ENCODE measurements around the gene PLEK. TPM values are rescaled to one million over a fixed set of nuclear protein-coding genes. Genes with fewer than 3 reads are reported as not detected.

The PLEK gene
- total and polyA plus RNA-seq, 4 donors = 2.6 to 40.6 (median 4.6) TPM

- DNase-seq (ENCODE audit: low spot score) = peak; percentile 58
- H3K9ac ChIP-seq (ENCODE audit: low read depth in 1 of 2, low read length in 2 of 2) = no peak overlapping the region
Observed at GRCh38 chr2:68317971-68318913, 46.8 kb upstream of the PLEK start.

DNA sequence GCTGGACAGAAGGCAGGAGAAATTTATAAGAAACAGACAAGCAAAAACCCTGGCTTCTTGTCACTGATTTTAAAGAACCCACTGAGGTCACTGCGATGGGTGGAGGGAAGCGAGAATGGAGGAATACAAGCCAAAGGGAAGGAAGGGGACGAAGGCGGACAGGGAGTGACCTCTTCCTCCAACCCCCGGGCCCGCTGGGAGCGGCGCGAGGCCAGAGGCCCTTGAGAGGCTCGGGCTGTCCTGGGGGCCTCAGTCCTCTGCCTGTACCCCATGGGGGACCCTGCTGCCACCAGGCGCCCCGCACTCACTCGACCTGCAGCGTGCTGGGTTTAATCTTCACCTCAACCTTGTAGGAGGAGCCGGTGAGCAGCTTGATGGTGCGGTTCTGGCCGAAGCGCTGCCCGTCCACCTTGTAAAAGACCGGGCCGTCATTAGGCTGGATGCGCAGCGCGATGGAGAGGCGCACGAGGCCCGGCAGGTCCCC, 46.1 kb upstream of the PLEK start:
- TF ChIP-seq NR2F2 (IDR thresholded peaks at IDR 0.05) = no peak
- TF ChIP-seq, protein P1, sequence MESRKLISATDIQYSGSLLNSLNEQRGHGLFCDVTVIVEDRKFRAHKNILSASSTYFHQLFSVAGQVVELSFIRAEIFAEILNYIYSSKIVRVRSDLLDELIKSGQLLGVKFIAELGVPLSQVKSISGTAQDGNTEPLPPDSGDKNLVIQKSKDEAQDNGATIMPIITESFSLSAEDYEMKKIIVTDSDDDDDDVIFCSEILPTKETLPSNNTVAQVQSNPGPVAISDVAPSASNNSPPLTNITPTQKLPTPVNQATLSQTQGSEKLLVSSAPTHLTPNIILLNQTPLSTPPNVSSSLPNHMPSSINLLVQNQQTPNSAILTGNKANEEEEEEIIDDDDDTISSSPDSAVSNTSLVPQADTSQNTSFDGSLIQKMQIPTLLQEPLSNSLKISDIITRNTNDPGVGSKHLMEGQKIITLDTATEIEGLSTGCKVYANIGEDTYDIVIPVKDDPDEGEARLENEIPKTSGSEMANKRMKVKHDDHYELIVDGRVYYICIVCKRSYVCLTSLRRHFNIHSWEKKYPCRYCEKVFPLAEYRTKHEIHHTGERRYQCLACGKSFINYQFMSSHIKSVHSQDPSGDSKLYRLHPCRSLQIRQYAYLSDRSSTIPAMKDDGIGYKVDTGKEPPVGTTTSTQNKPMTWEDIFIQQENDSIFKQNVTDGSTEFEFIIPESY (IDR thresholded peaks at IDR 0.05) = no peak
- no peak for TF ChIP-seq SP1 (IDR thresholded peaks at IDR 0.05)
- TF ChIP-seq GABPA (IDR thresholded peaks at IDR 0.05 in 1 of 2, conservative IDR thresholded peaks at IDR 0.05 in 1 of 2) = no peak
- no peak for TF ChIP-seq REST (IDR thresholded peaks at IDR 0.05)
- TF ChIP-seq HNF4A (conservative IDR thresholded peaks at IDR 0.05) = no peak
- TF ChIP-seq ATF3 (IDR thresholded peaks at IDR 0.05) = no peak
- no peak for TF ChIP-seq FOXA2 (IDR thresholded peaks at IDR 0.05)
- no peak for TF ChIP-seq RAD21 (IDR thresholded peaks at IDR 0.05)
- TF ChIP-seq RXRA (IDR thresholded peaks at IDR 0.05) = no peak
- TF ChIP-seq HNF4G (IDR thresholded peaks at IDR 0.05) = no peak
- TF ChIP-seq MAX (IDR thresholded peaks at IDR 0.05) = no peak
- no peak for TF ChIP-seq YY1 (IDR thresholded peaks at IDR 0.05)
- TF ChIP-seq TAF1 (conservative IDR thresholded peaks at IDR 0.05) = no peak
- TF ChIP-seq EGR1 (IDR thresholded peaks at IDR 0.05; ENCODE audit: low read depth in 2 of 2) = no peak
- Histone ChIP-seq H3K9ac (ENCODE audit: low read depth in 1 of 2, low read length in 2 of 2) (peak overlapping the region in 1 of 2 donors; percentile 31), H3K27me3 (ENCODE audit: control insufficient read depth in 4 of 4, insufficient read depth in 4 of 4, low read length in 3 of 4) (peaks cover 0 to 3% (median 1%) of the 10 kb centered on the region in 4 donors), H3K4me3 (ENCODE audit: low read depth in 1 of 3, low read length in 3 of 3) (peak overlapping the region; percentile 47 to 74 (median 62)), H3K27ac (ENCODE audit: low read depth in 1 of 2, low read length in 2 of 2) (peak overlapping the region; percentile 89 to 90), H3K9me3 (ENCODE audit: control insufficient read depth in 4 of 4, low read length in 3 of 4) (no peaks in the 10 kb centered on the region), H3K36me3 (ENCODE audit: control insufficient read depth in 4 of 4, insufficient read depth in 3 of 4, low read depth in 1 of 4, low read length in 3 of 4) (no peaks in the 10 kb centered on the region), H3K4me1 (ENCODE audit: control insufficient read depth in 4 of 4, insufficient read depth in 4 of 4, low read length in 3 of 4) (peaks cover 7 to 17% (median 11%) of the 10 kb centered on the region in 4 donors)
- 2% methylated on average over 27 of the region's 27 CpGs for WGBS
- peak; percentile 65 for DNase-seq (ENCODE audit: low spot score)

More at GRCh38 chr2:68317971-68318913, 46.8 kb upstream of the PLEK start:
- Histone ChIP-seq H3K9me3 (ENCODE audit: control insufficient read depth in 4 of 4, low read length in 3 of 4) (no peaks in the 10 kb centered on the region), H3K36me3 (ENCODE audit: control insufficient read depth in 4 of 4, insufficient read depth in 3 of 4, low read depth in 1 of 4, low read length in 3 of 4) (no peaks in the 10 kb centered on the region), H3K4me1 (ENCODE audit: control insufficient read depth in 4 of 4, insufficient read depth in 4 of 4, low read length in 3 of 4) (peaks cover 7 to 17% (median 11%) of the 10 kb centered on the region in 4 donors), H3K4me3 (ENCODE audit: low read depth in 1 of 3, low read length in 3 of 3) (peak overlapping the region; percentile 27 to 74 (median 62)), H3K27me3 (ENCODE audit: control insufficient read depth in 4 of 4, insufficient read depth in 4 of 4, low read length in 3 of 4) (peaks cover 0 to 3% (median 1%) of the 10 kb centered on the region in 4 donors), H3K27ac (ENCODE audit: low read depth in 1 of 2, low read length in 2 of 2) (peak overlapping the region; percentile 89 to 90)
- no peak for TF ChIP-seq HNF4A (conservative IDR thresholded peaks at IDR 0.05)
- 26% methylated on average over 27 of the region's 27 CpGs for WGBS
